Vagina (tissue), 2 donors: ENCODE results near the gene MINAR1. TPM values are rescaled to one million over a fixed set of nuclear protein-coding genes. Genes with fewer than 3 reads are reported as not detected.
"Not testable (repeated sequence)": the region's sequence is repeated elsewhere in the genome, so short reads cannot be mapped to it uniquely, and the experiment has no call there.

Source experiments
- DNase-seq, 2 donors: peaks; one replicate each; pipeline ENCODE4 v3.0.0-alpha.2; 2017; ENCODE audit errors: extremely low spot score in 2 of 2
- H3K27ac ChIP-seq: fragments of 200-600 bp; sonication (generic); one replicate; pipeline ENCODE4 v1.5.1; 2019
- H3K27me3 ChIP-seq: fragments of 200-600 bp; sonication (generic); one replicate; pipeline ENCODE4 v1.5.1; 2019
- H3K36me3 ChIP-seq, 2 donors: fragments of 200-600 bp; sonication (generic); one replicate each; pipeline ENCODE4 v1.5.1; 2017 to 2019
- H3K4me1 ChIP-seq: fragments of 200-600 bp; sonication (generic); one replicate; pipeline ENCODE4 v1.5.1; 2019
- H3K4me3 ChIP-seq, 2 donors: fragments of 200-600 bp; sonication (generic); 1 replicate in 1 of 2; 2 replicates in 1 of 2; pipeline ENCODE4 v1.5.1; 2016 to 2019
- H3K9me3 ChIP-seq: fragments of 200-600 bp; sonication (generic); one replicate; pipeline ENCODE4 v1.5.1; 2019
- CTCF ChIP-seq, 3 experiments: fragments of 450-650 bp in 2 of 3; fragments of 200-600 bp in 1 of 3; sonication (generic) in 1 of 3; IDR thresholded peaks; one replicate each; pipeline ENCODE4 v1.5.1; 2017 to 2019; ENCODE audit warnings: antibody characterized with exemption in 3 of 3, mild to moderate bottlenecking in 2 of 3, moderate library complexity in 2 of 3
- POLR2A ChIP-seq, 2 donors: fragments of 450-650 bp; IDR thresholded peaks; one replicate each; pipeline ENCODE4 v1.6.1; 2017; ENCODE audit warnings: antibody characterized with exemption in 2 of 2, mild to moderate bottlenecking in 2 of 2, moderate library complexity in 2 of 2
- POLR2AphosphoS5 ChIP-seq, 2 donors: sonication (generic); formaldehyde crosslinking; IDR thresholded peaks; one replicate each; pipeline ENCODE4 v1.9.0; 2017; ENCODE audit warnings: antibody characterized with exemption in 2 of 2, mild to moderate bottlenecking in 2 of 2, low read depth in 1 of 2; ENCODE audit not compliant: insufficient read depth in 1 of 2
- intact Hi-C: fragments of 100-400 bp; cut with DNase I; formaldehyde crosslinking; loops from one replicate; pipeline ENCODE4 v1.15.1; 2023
- total RNA-seq: library from RNA; depleted of rRNA; stranded (reverse); fragments of >200 nt; gene quantifications from one replicate; pipeline ENCODE4 v1.2.3, GENCODE V29; 2016

The MINAR1 gene
- total RNA-seq, 1 donor from 2014 or later: 0.74 TPM

GRCh38 chr15:79416876-79417275 lies 15.3 kb upstream of the MINAR1 start:
- Histone ChIP-seq H3K27me3 (no peaks in the 10 kb centered on the region), H3K4me1 (no peaks in the 10 kb centered on the region), H3K27ac (no peak overlapping the region), H3K36me3 (no peaks in the 10 kb centered on the region), H3K9me3 (no peaks in the 10 kb centered on the region), H3K4me3 (no peak overlapping the region)
- no peak for DNase-seq
- TF ChIP-seq POLR2AphosphoS5 (IDR thresholded peaks at IDR 0.05; ENCODE audit: insufficient read depth in 1 of 2, low read depth in 1 of 2) (no peak), POLR2A (IDR thresholded peaks at IDR 0.05) (no peak), CTCF (IDR thresholded peaks at IDR 0.05) (no peak)
- intact Hi-C loops: no loop called here

GRCh38 chr15:79418693-79419279 lies 13.3 kb upstream of the MINAR1 start:
- H3K36me3 ChIP-seq: no peaks in the 10 kb centered on the region
- no peak for DNase-seq
- H3K9me3 ChIP-seq: no peaks in the 10 kb centered on the region
- no peak overlapping the region for H3K27ac ChIP-seq
- intact Hi-C loops: no loop called here
- H3K27me3 ChIP-seq: no peaks in the 10 kb centered on the region
- TF ChIP-seq POLR2A (IDR thresholded peaks at IDR 0.05) (no peak), POLR2AphosphoS5 (IDR thresholded peaks at IDR 0.05; ENCODE audit: insufficient read depth in 1 of 2, low read depth in 1 of 2) (no peak), CTCF (IDR thresholded peaks at IDR 0.05) (no peak)
- H3K4me3 ChIP-seq: no peak overlapping the region
- H3K4me1 ChIP-seq: no peaks in the 10 kb centered on the region

DNA sequence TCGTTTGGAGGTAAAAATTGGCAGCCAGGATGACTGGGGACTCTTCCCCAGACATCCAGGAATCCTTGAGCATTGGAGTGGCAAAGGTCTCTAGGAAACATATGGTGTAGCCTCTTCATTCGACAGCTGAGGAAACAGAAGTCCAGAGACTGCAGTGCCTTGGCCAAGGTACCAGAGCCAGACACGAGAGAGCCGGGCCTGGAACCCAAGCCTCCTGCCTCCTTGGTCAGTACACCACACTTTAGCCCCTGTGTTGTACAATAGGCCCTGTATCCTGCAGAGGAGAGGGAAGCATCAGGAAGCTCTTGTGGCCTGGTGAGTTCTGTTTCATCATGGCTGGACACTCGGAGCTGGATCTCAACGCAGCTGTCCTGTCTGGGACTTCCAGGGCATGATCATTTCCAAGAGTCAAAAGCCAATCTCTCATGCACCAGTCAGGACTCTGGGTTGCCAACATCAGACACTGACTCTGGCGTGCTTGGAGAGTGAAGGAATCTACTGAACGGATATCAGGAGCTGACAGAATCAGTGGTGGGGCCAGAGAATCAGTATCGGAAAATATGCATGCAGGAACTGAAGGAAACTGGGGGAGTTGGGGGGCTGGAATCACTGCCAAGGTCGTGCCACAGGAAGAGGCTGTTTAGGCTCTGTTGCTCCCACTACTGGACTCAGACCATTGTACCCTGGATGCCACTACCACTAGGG lies 6.4 kb upstream of the MINAR1 start:
- peak in 1 of 2 donors; percentile 61 for DNase-seq
- intact Hi-C loops: no loop called here
- H3K4me3 ChIP-seq: no peak overlapping the region
- H3K36me3 ChIP-seq: no peaks in the 10 kb centered on the region
- H3K27ac ChIP-seq: no peak overlapping the region
- no peaks in the 10 kb centered on the region for H3K27me3 ChIP-seq
- H3K9me3 ChIP-seq: no peaks in the 10 kb centered on the region
- no peak for TF ChIP-seq CTCF (IDR thresholded peaks at IDR 0.05)
- TF ChIP-seq POLR2A (IDR thresholded peaks at IDR 0.05): no peak
- no peak for TF ChIP-seq POLR2AphosphoS5 (IDR thresholded peaks at IDR 0.05; ENCODE audit: insufficient read depth in 1 of 2, low read depth in 1 of 2)
- peaks cover 1% of the 10 kb centered on the region for H3K4me1 ChIP-seq

DNA sequence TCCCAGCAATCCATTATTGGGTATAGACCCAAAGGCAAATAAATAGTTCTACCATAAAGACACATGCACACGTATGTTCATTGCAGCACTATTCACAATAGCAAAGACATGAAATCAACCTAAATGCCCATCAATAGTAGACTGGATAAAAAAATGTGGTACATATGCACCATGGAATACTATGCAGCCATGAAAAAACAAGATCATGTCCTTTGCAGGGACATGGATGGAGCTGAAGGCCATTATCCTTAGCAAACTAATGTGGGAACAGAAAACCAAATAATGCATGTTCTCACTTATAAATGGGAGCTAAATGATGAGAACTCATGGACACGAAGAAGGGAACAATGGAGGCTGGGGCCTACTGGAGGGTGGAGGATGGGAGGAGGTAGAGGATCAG lies 5.2 kb upstream of the MINAR1 start:
- intact Hi-C loops, H3K27me3 ChIP-seq, H3K36me3 ChIP-seq, H3K27ac ChIP-seq, H3K9me3 ChIP-seq, H3K4me3 ChIP-seq: not testable (repeated sequence)
- peak in 1 of 2 donors; percentile 22 for DNase-seq
- peaks cover 13% of the 10 kb centered on the region for H3K4me1 ChIP-seq

DNA sequence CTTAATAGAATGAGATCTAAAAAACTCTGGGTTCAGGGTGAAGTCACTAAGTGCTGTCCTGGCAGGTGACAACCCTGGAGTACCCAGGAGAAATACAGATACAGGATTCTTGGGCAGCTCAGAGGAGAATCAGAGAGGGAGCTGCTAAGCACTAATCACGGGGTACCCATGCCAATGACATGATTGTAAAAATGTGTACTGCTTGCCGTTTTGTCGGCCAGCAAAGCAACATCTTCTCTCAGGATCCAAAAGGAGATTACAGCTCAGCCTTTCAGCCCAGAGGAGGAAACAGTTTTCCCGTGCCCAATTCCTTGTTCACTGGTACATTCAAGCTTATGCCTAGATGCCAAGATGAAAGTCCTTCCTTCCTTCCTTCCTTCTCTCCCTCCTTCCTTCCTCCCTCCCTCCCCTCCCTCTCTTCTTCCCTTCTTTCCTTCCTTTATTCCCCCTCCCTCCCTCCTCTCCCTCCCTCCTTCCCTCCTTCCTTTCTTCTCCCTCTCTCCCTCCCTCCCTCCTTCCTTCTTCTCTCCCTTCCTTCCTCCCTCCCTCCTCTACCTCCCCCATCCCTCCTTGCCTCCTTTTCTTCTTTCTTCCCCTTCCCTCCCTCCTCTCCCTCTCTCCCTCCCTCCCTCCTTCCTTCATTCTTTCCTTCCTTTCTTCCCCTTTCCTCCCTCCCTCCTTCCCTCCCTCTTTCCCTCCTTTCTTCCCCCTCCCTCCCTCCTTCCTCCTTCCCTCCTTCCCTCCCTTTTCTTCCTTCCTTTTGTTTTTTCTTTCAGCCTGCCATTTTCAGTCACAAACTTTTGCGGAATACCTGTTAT lies 4.1 kb upstream of the MINAR1 start:
- H3K9me3 ChIP-seq: no peaks in the 10 kb centered on the region
- peak in 1 of 2 donors; percentile 61 for DNase-seq
- TF ChIP-seq POLR2AphosphoS5 (IDR thresholded peaks at IDR 0.05; ENCODE audit: insufficient read depth in 1 of 2, low read depth in 1 of 2): no peak
- TF ChIP-seq POLR2A (IDR thresholded peaks at IDR 0.05): no peak
- no peak for TF ChIP-seq CTCF (IDR thresholded peaks at IDR 0.05)
- peaks cover 19% of the 10 kb centered on the region for H3K4me1 ChIP-seq
- intact Hi-C loops: no loop called here
- no peaks in the 10 kb centered on the region for H3K36me3 ChIP-seq
- H3K4me3 ChIP-seq: no peak overlapping the region
- H3K27me3 ChIP-seq: peaks cover 14% of the 10 kb centered on the region
- H3K27ac ChIP-seq: no peak overlapping the region
